Central memory CD4-positive, alpha-beta T cell (primary cell): ENCODE data around the gene NF2.

Experiments used
- DNase-seq: peaks from one replicate; pipeline ENCODE4 v3.0.0; 2022

Gene NF2

GRCh38 chr22:29633514-29634312, 30.3 kb downstream of the NF2 start:
- DNase-seq, result no peak

GRCh38 chr22:29634847-29635246, 31.4 kb downstream of the NF2 start:
- no peak for DNase-seq

- DNase-seq, result no peak
Observed at GRCh38 chr22:29635734-29636357, 32.4 kb downstream of the NF2 start.

GRCh38 chr22:29636751-29637150, 33.3 kb downstream of the NF2 start:
- no peak for DNase-seq

GRCh38 chr22:29637181-29637580, 33.7 kb downstream of the NF2 start:
- no peak for DNase-seq

GRCh38 chr22:29638678-29639077, 35.2 kb downstream of the NF2 start:
- no peak for DNase-seq

- no peak for DNase-seq
Observed at GRCh38 chr22:29639096-29639495, 35.7 kb downstream of the NF2 start.

- DNase-seq, result no peak
Observed at GRCh38 chr22:29641042-29641699, 37.7 kb downstream of the NF2 start.

GRCh38 chr22:29641700-29642330, 38.4 kb downstream of the NF2 start:
- DNase-seq, result no peak

- DNase-seq, result no peak
Observed at GRCh38 chr22:29642694-29643093, 39.3 kb downstream of the NF2 start.

GRCh38 chr22:29647954-29648737, 44.7 kb downstream of the NF2 start:
- no peak for DNase-seq

GRCh38 chr22:29650370-29650769, 46.9 kb downstream of the NF2 start:
- DNase-seq, result no peak

- DNase-seq, result no peak
Observed at GRCh38 chr22:29651652-29652051, 48.2 kb downstream of the NF2 start.

- DNase-seq, result no peak
Observed at GRCh38 chr22:29654420-29654819, 51.0 kb downstream of the NF2 start.

- DNase-seq, result no peak
Observed at GRCh38 chr22:29654882-29655281, 51.4 kb downstream of the NF2 start.

- DNase-seq, result no peak
Observed at GRCh38 chr22:29658176-29658575, 54.7 kb downstream of the NF2 start.

GRCh38 chr22:29660021-29660420, 56.6 kb downstream of the NF2 start:
- DNase-seq, result no peak

- DNase-seq, result no peak
Observed at GRCh38 chr22:29661336-29661735, 57.9 kb downstream of the NF2 start.

- DNase-seq, result no peak
Observed at GRCh38 chr22:29663180-29663821, 59.9 kb downstream of the NF2 start.

GRCh38 chr22:29665486-29665885, 62.1 kb downstream of the NF2 start:
- no peak for DNase-seq

GRCh38 chr22:29668673-29669072, 65.2 kb downstream of the NF2 start:
- no peak for DNase-seq

- no peak for DNase-seq
Observed at GRCh38 chr22:29670626-29671025, 67.2 kb downstream of the NF2 start.
